B cell (primary cell): ENCODE data around the gene TRA2A. TPM values are rescaled to one million over a fixed set of nuclear protein-coding genes. Genes with fewer than 3 reads are reported as not detected.

Experiments used
- ATAC-seq: fragments of 200-7000 bp; cut with Tn5 transposase; one replicate; pipeline ENCODE4 v1.10.0; 2021; ENCODE audit warnings: low read depth, mild to moderate bottlenecking, moderate number of reproducible peaks, moderate library complexity
- CTCF ChIA-PET: fragments of 350-600 bp; sonication (Branson Sonifier 250); formaldehyde crosslinking; loops from one replicate; lab custom pipeline; 2021; ENCODE audit warnings: antibody characterized with exemption, inconsistent platforms; lab: Charles Lee
- POLR2A ChIA-PET: fragments of 350-600 bp; sonication (Branson Sonifier 250); formaldehyde crosslinking; loops from one replicate; lab custom pipeline; 2021; ENCODE audit warnings: antibody characterized with exemption; lab: Charles Lee
- DNase-seq: peaks from one replicate; pipeline ENCODE4 v3.0.0; 2013
- H2AFZ ChIP-seq: 2 replicates; pipeline ENCODE4 v1.6.1; 2012; ENCODE audit warnings: mild to moderate bottlenecking, low read depth, low read length; ENCODE audit not compliant: insufficient read depth, poor library complexity, severe bottlenecking
- H3K27ac ChIP-seq, 2 donors: 1 replicate in 1 of 2; 2 replicates in 1 of 2; pipeline ENCODE4 v1.5.1; 2012 to 2013; ENCODE audit warnings: low read length in 2 of 2, mild to moderate bottlenecking in 2 of 2, moderate library complexity in 1 of 2
- H3K27me3 ChIP-seq, 4 experiments: fragments of 200-600 bp in 1 of 4; sonication (generic) in 1 of 4; replicated peaks in 1 of 4; 1 replicate in 2 of 4; 2 replicates in 2 of 4; pipeline versions ENCODE4 v1.6.1 to v1.7.0; 2013 to 2016; ENCODE audit warnings: low read length in 3 of 4, mild to moderate bottlenecking in 2 of 4, mixed read lengths in 1 of 4, moderate library complexity in 1 of 4; ENCODE audit not compliant: insufficient read depth in 4 of 4, control insufficient read depth in 3 of 4; ENCODE audit errors: control extremely low read depth in 1 of 4
- H3K36me3 ChIP-seq, 2 experiments: replicated peaks in 1 of 2; 1 replicate in 1 of 2; 2 replicates in 1 of 2; pipeline versions ENCODE4 v1.6.1 to v1.7.1; 2013; ENCODE audit warnings: low read length in 1 of 2; ENCODE audit not compliant: insufficient read depth in 2 of 2, control insufficient read depth in 1 of 2; ENCODE audit errors: control extremely low read depth in 1 of 2, extremely low read depth in 1 of 2
- H3K4me1 ChIP-seq, 2 donors: fragments of 200-600 bp in 1 of 2; sonication (generic) in 1 of 2; 1 replicate in 1 of 2; 2 replicates in 1 of 2; pipeline versions ENCODE4 v1.5.1 to v1.6.1; 2013 to 2017; ENCODE audit warnings: low read length in 2 of 2; ENCODE audit not compliant: control insufficient read depth in 2 of 2, insufficient read depth in 2 of 2
- H3K4me2 ChIP-seq: replicated peaks from 2 replicates; pipeline ENCODE3; 2012; ENCODE audit warnings: mild to moderate bottlenecking, low read depth, low read length; ENCODE audit not compliant: poor library complexity, severe bottlenecking
- H3K4me3 ChIP-seq, 5 experiments: fragments of 200-600 bp in 1 of 5; sonication (generic) in 1 of 5; 1 replicate in 3 of 5; 2 replicates in 2 of 5; pipeline versions ENCODE4 v1.5.1 to v1.7.0; 2011 to 2016; ENCODE audit warnings: low read length in 4 of 5, mild to moderate bottlenecking in 4 of 5, low read depth in 2 of 5, control low read depth in 1 of 5, moderate library complexity in 1 of 5; ENCODE audit not compliant: insufficient read depth in 1 of 5; ENCODE audit errors: control extremely low read depth in 1 of 5, extremely low read depth in 1 of 5
- H3K79me2 ChIP-seq: fragments of 200-600 bp; sonication (generic); one replicate; pipeline ENCODE4 v1.6.0; 2016; ENCODE audit warnings: low read length; ENCODE audit not compliant: control insufficient read depth, insufficient read depth
- H3K9ac ChIP-seq: fragments of 200-600 bp; sonication (generic); 2 replicates; pipeline ENCODE4 v1.6.1; 2017; ENCODE audit warnings: mild to moderate bottlenecking, low read length, moderate library complexity
- H3K9me3 ChIP-seq, 3 donors: one replicate each; pipeline versions ENCODE4 v1.6.1 to v1.7.1; 2013; ENCODE audit warnings: low read length in 2 of 3; ENCODE audit not compliant: control insufficient read depth in 2 of 3, insufficient read depth in 1 of 3; ENCODE audit errors: control extremely low read depth in 1 of 3
- H4K20me1 ChIP-seq: 2 replicates; pipeline ENCODE4 v1.6.0; 2012; ENCODE audit warnings: mild to moderate bottlenecking, low read length; ENCODE audit not compliant: insufficient read depth, control insufficient read depth, poor library complexity, severe bottlenecking
- H3K27ac Mint-ChIP-seq: one replicate; pipeline ENCODE4 v1.8.0; 2021; ENCODE audit warnings: mixed read lengths
- H3K27me3 Mint-ChIP-seq: one replicate; pipeline ENCODE4 v1.8.0; 2021; ENCODE audit warnings: mixed read lengths
- H3K4me1 Mint-ChIP-seq: one replicate; pipeline ENCODE4 v1.8.0; 2021; ENCODE audit warnings: mixed read lengths
- H3K4me3 Mint-ChIP-seq: one replicate; pipeline ENCODE4 v1.8.0; 2021; ENCODE audit warnings: mixed read lengths
- H3K9me3 Mint-ChIP-seq: one replicate; pipeline ENCODE4 v1.8.0; 2022; ENCODE audit warnings: mixed read lengths; ENCODE audit not compliant: insufficient read depth
- CTCF ChIP-seq: fragments of 200-600 bp; IDR thresholded peaks from one replicate; pipeline ENCODE4 v1.8.0; 2022; ENCODE audit warnings: antibody characterized with exemption, mild to moderate bottlenecking
- EZH2 ChIP-seq: IDR thresholded peaks from 2 replicates; pipeline ENCODE4 v1.6.1; 2012; ENCODE audit warnings: borderline replicate concordance, low read depth, mild to moderate bottlenecking, moderate library complexity, low read length; ENCODE audit not compliant: insufficient read depth, poor library complexity, severe bottlenecking
- WGBS: methylation state at CpG from one replicate; pipeline ENCODE4 v1.1.5; 2013; ENCODE audit warnings: missing lambda C conversion rate; ENCODE audit not compliant: insufficient coverage; 5-methylcytosine and 5-hydroxymethylcytosine counted together
- intact Hi-C: fragments of 100-400 bp; cut with micrococcal nuclease; formaldehyde crosslinking; loops from one replicate; pipeline ENCODE4 v1.10.0; 2022
- polyA plus RNA-seq: library from polyadenylated mRNA; depleted of rRNA; stranded (reverse); fragments of >200 nt; gene quantifications from 2 replicates; pipeline ENCODE4 v1.2.3, GENCODE V29; 2012
- total RNA-seq, 2 donors: library from RNA; stranded (reverse); fragments of 120-200 nt in 1 of 2; gene quantifications; 1 replicate in 1 of 2; 2 replicates in 1 of 2; pipeline versions ENCODE4 v1.2.3 to v1.2.4, GENCODE V29; 2013 to 2022

TRA2A gene
- total and polyA plus RNA-seq, 2 donors (not counting 1 experiment from before 2014, with no cell fraction given): 107 to 173 TPM

DNA sequence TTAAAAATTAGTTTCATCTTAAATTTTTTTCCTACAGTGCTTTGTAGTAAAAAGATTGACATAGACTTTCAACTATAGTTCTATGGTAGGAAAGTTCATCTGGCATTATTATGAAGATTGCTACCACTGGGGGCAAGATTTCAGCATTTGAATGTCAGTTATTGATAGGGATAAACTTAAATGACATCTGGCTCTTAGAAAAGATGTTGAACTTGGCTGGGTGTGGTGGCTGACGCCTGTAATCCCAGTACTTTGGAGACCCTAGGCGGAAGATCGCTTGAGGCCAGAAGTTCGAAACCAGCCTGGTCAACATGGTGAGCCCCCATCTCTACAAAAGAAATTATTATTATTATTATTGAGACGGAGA, 1.4 kb upstream of the TRA2A start:
- H3K79me2 ChIP-seq: peaks cover 56% of the 10 kb centered on the region
- no peak overlapping the region for H3K4me3 ChIP-seq
- no peaks in the 10 kb centered on the region for H3K27me3 ChIP-seq
- no peak for DNase-seq
- H3K27ac ChIP-seq: no peak overlapping the region
- TF ChIP-seq EZH2: no peak
- peak; percentile 10 for TF ChIP-seq CTCF
- ChIA-PET CTCF (interaction anchor here (0.8 to 1.9 kb wide), 2 partner anchors 9 to 13 kb away, joined by 3 to 9 read pairs; no protein-coding TSS in a partner anchor), POLR2A (no interaction called here)
- Mint-ChIP-seq H3K4me1 (peaks cover 33% of the 10 kb centered on the region), H3K4me3 (peak overlapping the region; percentile 70), H3K9me3 (no peaks in the 10 kb centered on the region), H3K27ac (peak overlapping the region; percentile 99), H3K27me3 (no peaks in the 10 kb centered on the region)
- H3K4me2 ChIP-seq: no peak overlapping the region
- intact Hi-C loops: loop anchor here (5.0 to 10.0 kb wide), 4 partner anchors 176 to 1042 kb away; partner anchors contain the start of genes HYCC1, PALS2 and TOMM7
- H4K20me1 ChIP-seq: peaks cover 20% of the 10 kb centered on the region
- H3K36me3 ChIP-seq: no peaks in the 10 kb centered on the region
- no peaks in the 10 kb centered on the region for H3K9me3 ChIP-seq
- ATAC-seq: no peak
- no peak overlapping the region for H2AFZ ChIP-seq
- peaks cover 21 to 27% of the 10 kb centered on the region in 2 donors for H3K4me1 ChIP-seq
- no peak overlapping the region for H3K9ac ChIP-seq
- no CpG with 5 or more reads among the region's 5 CpGs for WGBS

DNA sequence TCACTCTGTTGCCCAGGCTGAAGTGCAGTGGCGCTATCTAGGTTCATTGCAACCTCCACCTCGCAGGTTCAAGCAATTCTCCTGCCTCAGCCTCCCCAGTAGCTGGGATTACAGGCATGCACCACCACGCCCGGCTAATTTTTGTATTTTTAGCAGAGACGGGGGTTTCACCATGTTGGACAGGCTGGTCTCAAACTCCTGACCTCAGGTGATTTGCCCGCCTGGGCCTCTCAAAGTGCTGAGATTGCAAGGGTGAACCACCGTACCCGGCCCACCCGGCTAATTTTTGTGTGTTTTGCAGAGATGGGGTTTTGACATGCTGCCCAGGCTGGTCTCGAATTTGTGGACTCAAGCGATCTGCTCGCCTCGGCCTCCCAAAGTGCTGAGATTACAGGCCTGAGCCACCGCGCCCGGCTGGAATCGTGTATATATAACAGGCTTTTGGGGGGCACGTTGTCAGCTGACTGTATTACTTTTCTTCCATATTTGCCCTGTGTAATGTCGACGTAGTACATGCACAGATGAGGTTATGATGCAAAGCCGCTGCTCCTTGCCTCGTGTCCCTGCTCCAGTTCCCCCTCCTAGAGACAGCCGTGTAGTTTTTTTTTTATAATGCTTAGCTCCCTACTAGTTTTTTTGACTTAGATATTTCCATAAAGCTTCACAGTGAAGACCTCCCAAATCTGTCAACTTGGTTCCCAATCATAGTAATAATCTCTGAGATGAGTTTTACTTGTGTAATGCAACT, 883 bp upstream of the TRA2A start:
- Histone ChIP-seq H3K4me3 (peak overlapping the region in 4 of 5 experiments; percentile 99 to 100 (median 100)), H3K79me2 (peaks cover 62% of the 10 kb centered on the region), H3K9me3 (no peaks in the 10 kb centered on the region), H3K4me2 (peak overlapping the region; percentile 91), H3K9ac (peak overlapping the region; percentile 99), H3K4me1 (peaks cover 24 to 30% of the 10 kb centered on the region in 2 donors), H3K27me3 (no peaks in the 10 kb centered on the region), H4K20me1 (peaks cover 26% of the 10 kb centered on the region), H3K27ac (peak overlapping the region; percentile 97 to 99), H3K36me3 (no peaks in the 10 kb centered on the region), H2AFZ (peak overlapping the region; percentile 73)
- intact Hi-C loops: loop anchor here (1.0 to 10.0 kb wide), 7 partner anchors 15 to 1042 kb away; partner anchors contain the start of genes CCDC126, FAM221A, HYCC1 and PALS2
- H3K27me3 Mint-ChIP-seq: no peaks in the 10 kb centered on the region
- DNase-seq: no peak
- ChIA-PET CTCF (interaction anchor here (1.9 kb wide), 1 partner anchor 14 kb away, joined by 9 read pairs; no protein-coding TSS in a partner anchor), POLR2A (no interaction called here)
- peak overlapping the region; percentile 99 for H3K4me3 Mint-ChIP-seq
- H3K4me1 Mint-ChIP-seq: peaks cover 37% of the 10 kb centered on the region
- peak overlapping the region; percentile 99 for H3K27ac Mint-ChIP-seq
- WGBS: 84% methylated on average over 14 of the region's 23 CpGs
- no peaks in the 10 kb centered on the region for H3K9me3 Mint-ChIP-seq
- TF ChIP-seq CTCF: no peak
- no peak for TF ChIP-seq EZH2
- no peak for ATAC-seq
